Measurements from ENCODE around the gene SLC22A8. TPM values are rescaled to one million over a fixed set of nuclear protein-coding genes. Genes with fewer than 3 reads are reported as not detected.
"Not testable (repeated sequence)": the region's sequence is repeated elsewhere in the genome, so short reads cannot be mapped to it uniquely, and the experiment has no call there.

Gene SLC22A8, protein sequence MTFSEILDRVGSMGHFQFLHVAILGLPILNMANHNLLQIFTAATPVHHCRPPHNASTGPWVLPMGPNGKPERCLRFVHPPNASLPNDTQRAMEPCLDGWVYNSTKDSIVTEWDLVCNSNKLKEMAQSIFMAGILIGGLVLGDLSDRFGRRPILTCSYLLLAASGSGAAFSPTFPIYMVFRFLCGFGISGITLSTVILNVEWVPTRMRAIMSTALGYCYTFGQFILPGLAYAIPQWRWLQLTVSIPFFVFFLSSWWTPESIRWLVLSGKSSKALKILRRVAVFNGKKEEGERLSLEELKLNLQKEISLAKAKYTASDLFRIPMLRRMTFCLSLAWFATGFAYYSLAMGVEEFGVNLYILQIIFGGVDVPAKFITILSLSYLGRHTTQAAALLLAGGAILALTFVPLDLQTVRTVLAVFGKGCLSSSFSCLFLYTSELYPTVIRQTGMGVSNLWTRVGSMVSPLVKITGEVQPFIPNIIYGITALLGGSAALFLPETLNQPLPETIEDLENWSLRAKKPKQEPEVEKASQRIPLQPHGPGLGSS
- total RNA-seq, result not detected in 2 replicates

- no peak for DNase-seq (ENCODE audit: extremely low read depth, low read depth, low spot score)
Observed at GRCh38 chr11:63015521-63016215, at the start of gene SLC22A8. Gene SLC22A8 (minus strand): TSS chr11:63015841. CDS start chr11:63014958, 883 bp downstream.

DNA sequence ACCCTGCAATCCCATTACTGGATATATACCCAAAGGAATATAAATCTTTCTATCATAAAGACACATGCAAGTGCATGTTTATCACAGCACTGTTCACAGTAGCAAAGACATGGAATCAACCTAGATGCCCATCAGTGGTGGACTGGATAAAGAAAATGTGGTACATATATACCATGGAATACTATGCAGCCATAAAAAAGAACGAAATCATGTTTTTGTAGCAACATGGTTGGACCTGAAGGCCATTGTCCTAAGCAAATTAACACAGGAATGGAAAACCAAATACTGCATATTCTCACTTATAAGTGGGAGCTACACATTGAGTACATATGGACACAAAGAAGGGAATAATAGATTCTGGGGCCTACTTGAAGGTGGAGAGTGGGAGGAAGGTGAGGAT lies 30.6 kb upstream of the SLC22A8 start:
- not testable (repeated sequence) for DNase-seq (ENCODE audit: extremely low read depth, low read depth, low spot score)

- no peak for DNase-seq (ENCODE audit: extremely low read depth, low read depth, low spot score)
Observed at GRCh38 chr11:63042596-63042995, 27.0 kb upstream of the SLC22A8 start.

GRCh38 chr11:63032457-63032856 lies 16.8 kb upstream of the SLC22A8 start:
- no peak for DNase-seq (ENCODE audit: extremely low read depth, low read depth, low spot score)

GRCh38 chr11:63023841-63024648 lies 8.4 kb upstream of the SLC22A8 start:
- peak; percentile 16 for DNase-seq (ENCODE audit: extremely low read depth, low read depth, low spot score)

DNA sequence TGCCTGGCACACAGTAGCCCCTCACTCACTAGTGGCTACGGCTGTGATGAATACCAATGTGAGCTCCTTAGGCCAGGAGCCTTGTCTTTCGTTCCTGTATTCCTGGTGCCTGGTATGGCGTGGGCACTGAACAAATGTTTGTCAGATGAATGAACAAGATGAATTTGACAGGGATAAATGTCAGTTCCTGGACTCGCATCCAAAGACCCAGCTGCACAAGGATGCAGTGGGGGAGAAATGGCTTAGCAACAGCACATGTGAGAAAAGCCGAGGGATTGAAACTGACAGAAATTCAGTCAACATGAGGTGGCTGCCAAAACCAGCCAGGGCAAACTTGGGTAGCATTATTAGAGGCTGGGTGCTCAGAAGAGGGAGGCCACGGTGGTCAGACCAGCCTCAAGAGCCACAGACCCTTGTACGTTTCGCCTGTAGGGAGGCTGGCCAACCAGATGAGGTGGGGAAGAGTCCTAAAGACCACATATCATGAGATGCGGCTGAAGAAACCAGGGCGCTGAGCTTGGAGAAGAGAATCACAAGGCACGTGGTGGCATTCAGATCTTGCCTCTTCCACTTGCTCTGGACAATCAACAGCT lies 7.7 kb upstream of the SLC22A8 start:
- DNase-seq (ENCODE audit: extremely low read depth, low read depth, low spot score), result no peak

DNA sequence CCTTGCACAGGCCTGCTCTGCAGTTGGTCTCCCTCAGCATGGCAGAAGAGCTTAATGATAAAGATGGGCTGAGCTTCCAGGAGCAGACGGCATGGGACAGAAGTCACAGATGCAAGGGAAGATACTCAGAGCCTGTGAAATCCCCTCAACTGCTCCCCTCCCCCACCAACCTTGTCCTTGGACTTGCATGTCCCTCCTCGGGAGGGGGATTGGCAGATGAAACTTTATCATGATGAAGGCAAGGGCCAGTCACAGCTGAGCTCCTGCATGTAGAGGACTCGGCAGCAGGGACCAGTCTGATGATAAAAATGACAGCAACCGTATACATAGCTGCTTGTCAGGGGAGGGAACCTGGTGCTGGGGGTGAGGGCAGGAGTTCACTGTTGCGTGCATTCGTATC lies 6.8 kb upstream of the SLC22A8 start:
- no peak for DNase-seq (ENCODE audit: extremely low read depth, low read depth, low spot score)

- no peak for DNase-seq (ENCODE audit: extremely low read depth, low read depth, low spot score)
Observed at GRCh38 chr11:63020671-63021291, 5.1 kb upstream of the SLC22A8 start.

- no peak for DNase-seq (ENCODE audit: extremely low read depth, low read depth, low spot score)
Observed at GRCh38 chr11:63019506-63019905, 3.9 kb upstream of the SLC22A8 start.

GRCh38 chr11:63017306-63017974 lies 1.8 kb upstream of the SLC22A8 start:
- peak; percentile 44 for DNase-seq (ENCODE audit: extremely low read depth, low read depth, low spot score)

GRCh38 chr11:63014408-63015055 lies 1.1 kb downstream of the SLC22A8 start:
- no peak for DNase-seq (ENCODE audit: extremely low read depth, low read depth, low spot score)

- no peak for DNase-seq (ENCODE audit: extremely low read depth, low read depth, low spot score)
Observed at GRCh38 chr11:63012839-63013238, 2.8 kb downstream of the SLC22A8 start.

DNA sequence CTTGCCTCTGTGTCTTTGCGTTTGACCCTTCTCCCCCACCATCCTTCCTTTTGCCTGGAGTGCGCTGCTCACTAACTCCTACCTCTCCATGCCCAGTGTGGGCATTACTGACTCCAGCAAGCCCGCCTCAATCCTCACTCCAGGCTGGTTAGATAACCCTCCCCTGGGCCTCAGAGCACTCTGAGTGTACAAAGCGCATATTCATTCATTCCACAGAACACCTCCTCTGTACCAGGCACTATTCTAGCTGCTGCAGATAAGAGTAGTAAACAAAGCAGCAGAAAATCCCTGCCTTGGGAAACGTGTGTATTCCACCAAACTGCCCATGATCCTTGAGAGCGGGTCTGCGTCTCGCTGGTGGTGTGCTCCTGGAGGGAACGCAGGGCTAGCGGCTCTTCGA lies 3.2 kb downstream of the SLC22A8 start:
- no peak for DNase-seq (ENCODE audit: extremely low read depth, low read depth, low spot score)

- no peak for DNase-seq (ENCODE audit: extremely low read depth, low read depth, low spot score)
Observed at GRCh38 chr11:63010934-63011439, 4.7 kb downstream of the SLC22A8 start.

DNA sequence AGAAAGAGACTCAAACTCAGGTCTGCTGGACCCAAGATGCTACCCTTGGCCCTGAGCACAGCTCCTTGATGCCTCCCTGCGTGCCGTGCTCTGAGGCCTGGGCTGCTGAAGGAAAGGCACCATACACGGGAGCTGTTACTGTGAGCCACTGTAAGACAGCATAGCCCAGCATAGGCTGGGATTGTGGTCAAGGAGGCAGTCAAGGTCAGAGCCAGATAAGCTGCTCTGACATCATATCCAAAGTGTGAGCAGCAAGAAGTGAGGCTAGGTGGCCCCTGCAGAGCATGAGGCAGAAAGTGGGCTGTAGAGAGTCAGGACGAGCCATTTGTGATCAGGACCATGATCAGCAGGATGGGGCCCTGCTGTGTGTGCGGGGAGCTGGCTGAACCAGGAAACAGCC lies 7.7 kb downstream of the SLC22A8 start:
- no peak for DNase-seq (ENCODE audit: extremely low read depth, low read depth, low spot score)

GRCh38 chr11:63001456-63001855 lies 14.2 kb downstream of the SLC22A8 start:
- no peak for DNase-seq (ENCODE audit: extremely low read depth, low read depth, low spot score)

GRCh38 chr11:62999649-63000048 lies 16.0 kb downstream of the SLC22A8 start:
- no peak for DNase-seq (ENCODE audit: extremely low read depth, low read depth, low spot score)

DNA sequence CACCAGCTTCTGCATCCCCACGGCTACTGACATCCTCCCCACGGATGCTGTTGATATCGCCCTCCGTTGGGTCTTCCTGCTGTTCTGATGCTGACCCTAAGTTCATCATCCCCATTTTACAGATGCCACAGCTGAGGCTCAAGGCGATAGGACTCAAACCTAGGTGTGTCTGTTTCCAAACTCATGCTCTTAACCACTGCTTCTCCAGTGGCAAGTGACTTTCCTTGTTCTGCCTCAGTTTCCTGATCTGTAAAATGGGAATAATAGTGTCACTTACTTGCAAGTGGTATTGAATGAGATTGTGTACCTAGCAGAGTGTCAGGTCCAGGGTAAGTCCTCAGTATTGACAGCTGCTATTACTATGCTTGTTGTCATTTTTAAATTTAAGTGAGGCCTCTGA lies 16.5 kb downstream of the SLC22A8 start:
- DNase-seq (ENCODE audit: extremely low read depth, low read depth, low spot score), result no peak

GRCh38 chr11:62996271-62996670 lies 19.4 kb downstream of the SLC22A8 start:
- no peak for DNase-seq (ENCODE audit: extremely low read depth, low read depth, low spot score)

Measured in glomerular endothelial cell (primary cell).